IPS-18c (cell line): ENCODE results near the gene RPTOR.
"Not testable (repeated sequence)": the region's sequence is repeated elsewhere in the genome, so short reads cannot be mapped to it uniquely, and the experiment has no call there.

Experiments used
- H3K4me3 ChIP-seq: 2 replicates; pipeline ENCODE4 v1.7.0; 2013; ENCODE audit warnings: low read depth, mild to moderate bottlenecking, low read length, moderate library complexity; ENCODE audit not compliant: insufficient read depth
- H3K9me3 ChIP-seq: one replicate; pipeline ENCODE4 v1.6.1; 2013; ENCODE audit warnings: mild to moderate bottlenecking, low read length, moderate library complexity; ENCODE audit not compliant: control insufficient read depth, insufficient read depth

The RPTOR gene

DNA sequence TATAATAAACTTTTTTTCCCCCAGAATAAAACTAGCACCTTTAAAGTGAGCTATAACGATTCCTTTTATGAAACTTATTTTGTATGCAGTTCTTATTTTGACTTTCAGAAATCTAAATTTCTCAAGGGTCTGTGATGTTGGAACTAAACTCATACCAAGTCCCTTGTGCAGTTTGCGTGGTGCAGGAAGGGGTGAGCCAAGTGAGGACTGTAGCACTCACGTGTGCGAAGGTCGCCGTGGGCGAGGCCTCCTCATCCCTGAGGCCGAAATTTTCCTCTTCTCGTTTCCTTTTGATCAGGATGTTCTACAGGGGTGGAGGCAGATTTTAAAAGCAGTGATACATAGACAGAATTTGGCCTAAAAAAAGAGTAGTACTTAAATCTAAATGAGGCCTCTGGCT is 73.7 kb downstream of the RPTOR start:
- Histone ChIP-seq H3K9me3 (no peaks in the 10 kb centered on the region), H3K4me3 (no peak overlapping the region)

DNA sequence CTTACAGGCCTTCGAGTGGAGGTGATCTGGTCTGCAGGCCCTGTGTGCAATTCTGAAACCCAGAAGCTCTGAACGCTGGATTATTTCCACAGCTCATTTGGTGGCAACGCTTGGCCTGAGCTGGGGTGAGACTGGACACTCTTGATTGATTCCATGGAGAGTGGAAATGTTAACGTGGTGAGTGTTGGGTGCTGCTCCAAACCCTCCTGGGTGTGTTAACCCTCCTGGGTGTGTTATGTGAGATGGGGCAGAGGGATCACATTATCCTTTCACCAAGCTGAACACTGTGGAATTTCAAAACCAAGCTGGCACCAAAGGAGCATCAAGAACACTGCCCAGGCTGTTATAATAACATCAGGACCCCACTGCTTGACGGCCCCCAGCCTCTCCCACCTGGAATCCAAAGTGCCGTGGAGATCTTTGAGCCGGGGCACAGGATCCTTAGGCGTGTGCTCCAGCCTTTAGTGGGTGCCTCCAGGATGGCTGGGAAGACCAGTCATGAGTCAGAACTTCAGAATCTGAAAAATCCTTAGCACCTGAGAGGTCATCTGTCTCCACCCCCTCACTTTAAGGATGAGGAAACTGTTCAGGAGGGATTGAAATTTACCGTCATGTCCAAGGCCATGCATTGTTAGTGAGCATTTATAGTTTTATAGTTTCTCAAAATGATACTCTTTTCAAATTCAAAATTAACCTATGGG is 75.0 kb downstream of the RPTOR start:
- Histone ChIP-seq H3K9me3 (no peaks in the 10 kb centered on the region), H3K4me3 (no peak overlapping the region)

DNA sequence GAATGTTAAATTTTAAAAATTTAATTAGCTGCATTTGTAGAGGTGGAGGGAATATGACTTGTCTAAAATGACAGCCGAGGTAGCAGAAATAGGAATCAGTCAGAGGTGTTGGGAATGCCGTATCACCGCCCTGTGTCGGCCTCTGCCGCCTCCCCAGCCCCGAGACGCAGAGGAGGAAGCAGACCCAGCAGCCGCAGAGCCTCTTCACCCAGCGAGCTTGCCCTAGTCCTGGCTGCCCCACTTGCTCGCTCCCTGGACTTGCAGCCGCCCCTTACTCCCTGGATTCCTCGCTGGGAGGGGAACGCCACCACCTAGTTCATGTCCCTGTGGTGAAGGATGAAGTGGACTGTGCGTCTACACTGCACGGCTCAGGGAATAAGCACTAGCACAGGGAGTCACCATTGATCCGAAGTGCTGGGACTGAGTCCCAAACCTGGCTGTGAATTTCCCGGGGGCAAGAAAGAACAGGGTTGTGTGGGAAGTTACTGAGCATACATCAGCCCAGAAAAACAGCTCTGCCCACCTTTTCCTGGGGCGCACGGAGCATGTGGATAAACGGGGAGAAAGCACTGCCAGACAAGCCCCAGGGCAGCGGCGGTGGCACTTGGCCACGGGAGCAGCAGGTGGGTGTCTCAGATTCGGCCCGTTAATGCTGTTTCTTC is 76.8 kb downstream of the RPTOR start:
- no peak overlapping the region for H3K4me3 ChIP-seq
- no peaks in the 10 kb centered on the region for H3K9me3 ChIP-seq

DNA sequence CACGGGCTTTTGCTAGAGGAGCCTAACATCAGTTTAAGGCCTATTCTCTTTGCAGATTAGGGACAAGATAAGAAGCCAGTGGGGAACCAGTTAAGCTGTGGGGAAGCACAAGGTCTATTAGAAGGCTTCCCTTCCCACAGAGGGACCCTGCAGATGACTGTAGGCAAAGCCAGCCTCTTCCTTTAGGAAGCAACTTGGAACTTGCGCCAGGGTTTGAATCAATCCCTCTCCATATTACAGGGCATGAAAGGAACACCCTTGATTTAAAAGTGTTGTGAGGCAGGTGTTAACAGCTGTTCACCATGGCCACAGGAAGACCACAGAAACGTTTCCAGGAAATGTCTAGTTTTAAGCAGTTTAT is 77.3 kb downstream of the RPTOR start:
- Histone ChIP-seq H3K4me3 (no peak overlapping the region), H3K9me3 (no peaks in the 10 kb centered on the region)

DNA sequence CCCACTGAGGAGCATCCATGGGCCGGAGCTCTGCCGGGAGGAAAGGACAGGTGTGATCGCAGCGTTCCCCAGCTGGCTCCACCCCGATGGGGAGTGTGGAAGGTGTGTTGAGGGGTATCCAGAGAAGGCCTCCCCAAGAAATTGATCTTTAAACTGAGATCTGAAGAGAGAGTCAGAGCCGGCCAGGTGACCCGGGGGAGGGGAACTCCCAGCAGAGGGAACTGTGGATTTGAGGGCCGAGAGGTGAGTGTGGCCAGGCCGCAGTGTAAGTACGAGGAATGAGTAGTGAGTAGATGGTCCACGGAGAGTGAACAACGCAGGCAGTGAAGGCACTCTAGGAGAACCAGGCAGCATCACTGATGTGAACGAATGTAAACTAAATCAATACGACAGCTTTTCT is 80.2 kb downstream of the RPTOR start:
- H3K4me3 ChIP-seq, result no peak overlapping the region
- H3K9me3 ChIP-seq, result no peaks in the 10 kb centered on the region

DNA sequence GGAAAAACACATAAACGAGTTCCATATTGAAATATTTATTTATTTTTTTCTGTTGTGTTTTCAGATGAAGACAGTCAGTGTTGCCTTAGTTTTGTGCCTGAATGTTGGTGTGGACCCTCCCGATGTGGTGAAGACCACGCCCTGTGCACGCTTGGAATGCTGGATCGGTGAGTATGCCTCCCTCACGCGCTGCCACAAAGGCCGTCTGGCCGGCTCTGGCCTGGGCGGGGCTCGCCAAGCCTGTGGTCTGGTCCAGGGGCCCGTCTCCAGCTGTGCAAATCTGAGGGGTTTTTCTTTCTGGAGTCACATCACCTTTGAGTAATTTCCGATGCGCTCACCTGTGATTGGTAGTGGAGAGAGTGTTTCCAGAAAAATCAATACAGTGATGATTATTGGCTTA is 81.0 kb downstream of the RPTOR start:
- Histone ChIP-seq H3K4me3 (no peak overlapping the region), H3K9me3 (no peaks in the 10 kb centered on the region)

DNA sequence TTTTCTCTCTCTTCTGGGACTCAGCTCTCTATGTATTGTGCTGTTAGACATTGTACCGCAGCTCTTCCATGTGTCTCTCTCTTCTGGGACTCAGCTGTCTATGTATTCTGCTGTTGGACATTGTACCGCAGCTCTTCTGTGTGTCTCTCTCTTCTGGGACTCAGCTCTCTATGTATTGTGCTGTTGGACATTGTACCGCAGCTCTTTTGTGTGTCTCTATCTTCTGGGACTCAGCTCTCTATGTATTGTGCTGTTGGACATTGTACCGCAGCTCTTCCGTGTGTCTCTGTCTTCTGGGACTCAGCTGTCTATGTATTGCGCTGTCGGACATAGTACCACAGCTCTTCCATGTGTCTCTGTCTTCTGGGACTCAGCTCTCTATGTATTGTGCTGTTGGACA is 84.2 kb downstream of the RPTOR start:
- H3K9me3 ChIP-seq, H3K4me3 ChIP-seq: not testable (repeated sequence)

DNA sequence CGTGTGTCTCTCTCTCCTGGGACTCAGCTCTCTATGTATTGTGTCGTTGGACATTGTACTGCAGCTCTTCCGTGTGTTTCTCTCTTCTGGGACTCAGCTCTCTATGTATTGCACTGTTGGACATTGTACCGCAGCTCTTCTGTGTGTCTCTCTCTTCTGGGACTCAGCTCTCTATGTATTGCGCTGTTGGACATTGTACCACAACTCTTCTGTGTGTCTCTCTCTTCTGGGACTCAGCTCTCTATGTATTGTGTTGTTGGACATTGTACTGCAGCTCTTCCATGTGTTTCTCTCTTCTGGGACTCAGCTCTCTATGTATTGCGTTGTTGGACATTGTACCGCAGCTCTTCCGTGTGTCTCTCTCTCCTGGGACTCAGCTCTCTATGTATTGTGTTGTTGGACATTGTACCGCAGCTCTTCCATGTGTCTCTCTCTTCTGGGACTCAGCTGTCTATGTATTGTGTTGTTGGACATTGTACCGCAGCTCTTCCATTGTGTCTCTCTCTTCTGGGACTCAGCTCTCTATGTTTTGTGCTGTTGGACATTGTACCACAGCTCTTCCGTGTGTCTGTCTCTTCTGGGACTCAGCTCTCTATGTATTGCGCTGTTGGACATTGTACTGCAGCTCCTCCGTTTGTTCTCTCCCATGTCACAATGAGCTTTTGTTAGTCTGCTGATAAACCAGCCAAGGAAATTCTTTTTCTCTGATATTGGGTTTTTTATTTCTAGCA is 84.8 kb downstream of the RPTOR start:
- Histone ChIP-seq H3K9me3 (no peaks in the 10 kb centered on the region), H3K4me3 (no peak overlapping the region)

DNA sequence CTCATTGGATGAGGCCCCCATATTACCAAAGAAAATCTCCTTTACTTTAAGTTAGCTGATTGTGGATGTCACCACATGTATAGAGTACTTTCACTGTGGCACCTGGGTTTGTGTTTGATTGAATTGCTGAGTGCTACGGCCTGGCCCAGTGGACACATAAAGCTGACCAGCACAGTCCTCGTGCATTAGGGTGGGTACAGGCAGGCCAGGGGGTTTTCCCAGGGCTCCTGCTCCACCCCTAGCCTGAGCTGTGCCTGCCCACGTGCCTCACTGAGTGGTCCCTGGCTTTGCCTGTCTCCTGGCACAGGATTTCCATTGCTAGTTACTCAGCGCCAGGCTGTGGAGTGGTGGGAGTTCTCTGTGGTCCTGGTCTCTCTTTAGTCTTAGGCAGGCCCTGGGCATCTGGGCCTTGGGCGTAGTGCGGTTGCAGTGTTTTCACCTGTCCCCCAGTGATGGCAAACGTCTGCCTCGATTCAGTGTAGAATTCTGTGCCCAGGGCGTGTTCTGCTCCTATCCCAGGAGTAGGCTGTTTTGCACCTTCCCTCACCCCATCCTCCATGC is 86.0 kb downstream of the RPTOR start:
- Histone ChIP-seq H3K9me3 (no peaks in the 10 kb centered on the region), H3K4me3 (no peak overlapping the region)

DNA sequence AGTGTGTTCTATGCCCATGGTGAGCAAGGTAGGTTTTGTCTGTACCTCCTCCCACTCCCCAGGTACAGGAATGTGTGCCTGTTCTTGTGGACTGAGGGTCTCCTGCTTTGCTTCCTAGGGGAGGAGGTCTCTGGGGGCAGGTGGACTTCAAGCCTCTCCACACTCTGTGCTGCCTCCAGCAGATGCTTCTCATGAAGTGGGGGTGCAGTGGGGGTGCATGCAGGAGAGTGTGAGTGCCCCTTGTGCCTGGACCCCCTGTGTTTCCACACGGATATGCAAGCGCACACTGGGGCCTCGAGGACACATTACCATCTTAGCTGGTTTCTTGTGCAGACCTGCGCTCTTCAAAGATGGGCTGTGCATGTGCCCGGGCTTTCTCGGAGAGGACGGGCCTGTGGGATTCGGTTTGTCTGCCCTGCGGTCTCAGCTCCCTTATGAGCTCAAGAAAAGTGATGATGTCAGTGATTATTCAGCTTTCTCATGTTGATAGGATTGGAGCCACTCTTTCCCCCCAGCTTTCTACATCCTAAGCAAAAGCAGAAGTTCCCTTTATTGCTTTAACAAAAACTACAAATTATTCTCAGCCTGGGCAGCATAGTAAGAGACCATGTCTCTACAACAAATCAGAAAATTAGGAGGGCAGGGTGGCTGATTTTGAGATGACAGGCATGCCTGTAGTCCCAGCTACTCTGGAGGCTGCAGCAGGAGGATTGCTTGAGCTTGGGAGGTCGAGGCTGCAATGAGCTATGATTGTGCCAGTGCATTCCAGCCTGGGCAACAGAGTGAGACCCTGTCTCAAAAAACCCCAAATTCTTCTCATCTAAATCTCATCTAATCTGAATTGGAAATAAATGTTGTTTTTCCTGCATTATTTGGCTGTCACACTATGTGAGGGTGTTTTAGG is 86.8 kb downstream of the RPTOR start:
- H3K4me3 ChIP-seq, result no peak overlapping the region
- no peaks in the 10 kb centered on the region for H3K9me3 ChIP-seq

DNA sequence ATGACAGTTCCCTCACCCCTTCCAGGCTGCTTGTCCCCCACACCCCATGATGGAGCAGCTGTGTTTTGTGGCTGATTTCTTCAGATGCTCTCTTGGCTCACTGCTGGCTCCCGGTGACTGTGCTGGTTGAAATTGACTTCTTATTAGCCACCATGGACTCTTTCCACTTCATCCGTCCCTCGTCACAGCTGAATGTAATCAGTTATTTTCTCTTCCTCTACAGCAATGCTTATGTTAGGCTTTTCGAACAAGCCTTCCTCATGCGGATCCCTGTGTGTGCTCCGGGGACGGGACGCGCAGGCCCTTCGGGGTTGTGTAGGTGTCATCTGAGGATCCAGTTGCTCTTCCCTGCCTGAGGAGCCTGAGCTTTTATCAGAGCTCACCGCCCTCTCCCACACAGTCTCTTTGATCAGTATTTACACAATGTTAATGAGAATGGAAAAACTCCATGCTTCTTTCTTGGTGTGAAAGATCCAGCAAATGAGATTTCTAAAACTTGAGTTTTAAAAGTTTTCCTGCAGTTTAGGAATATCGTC is 87.5 kb downstream of the RPTOR start:
- H3K9me3 ChIP-seq, result no peaks in the 10 kb centered on the region

DNA sequence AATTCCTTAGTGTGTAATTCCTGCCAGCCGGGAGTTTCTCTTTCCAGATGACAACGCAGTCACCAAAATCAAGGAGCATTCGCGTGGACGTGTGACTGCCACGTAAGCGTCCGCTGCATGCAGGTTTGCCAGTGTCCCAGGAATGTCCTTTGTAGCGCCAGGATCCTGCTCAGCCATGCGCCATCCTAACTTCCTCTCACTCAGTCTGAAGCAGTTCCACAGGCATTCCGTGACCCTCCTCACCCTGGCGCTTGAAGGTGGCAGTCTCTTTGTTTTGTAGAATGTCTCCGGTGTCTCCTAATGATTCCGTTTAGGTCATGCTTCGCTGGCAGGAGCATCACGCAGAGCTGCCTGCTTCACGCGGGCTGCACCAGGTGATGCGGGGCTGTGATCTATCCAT is 88.6 kb downstream of the RPTOR start:
- H3K9me3 ChIP-seq, result no peaks in the 10 kb centered on the region
- no peak overlapping the region for H3K4me3 ChIP-seq

More for the DNA sequence above, 87.5 kb downstream of the RPTOR start:
- no peak overlapping the region for H3K4me3 ChIP-seq

DNA sequence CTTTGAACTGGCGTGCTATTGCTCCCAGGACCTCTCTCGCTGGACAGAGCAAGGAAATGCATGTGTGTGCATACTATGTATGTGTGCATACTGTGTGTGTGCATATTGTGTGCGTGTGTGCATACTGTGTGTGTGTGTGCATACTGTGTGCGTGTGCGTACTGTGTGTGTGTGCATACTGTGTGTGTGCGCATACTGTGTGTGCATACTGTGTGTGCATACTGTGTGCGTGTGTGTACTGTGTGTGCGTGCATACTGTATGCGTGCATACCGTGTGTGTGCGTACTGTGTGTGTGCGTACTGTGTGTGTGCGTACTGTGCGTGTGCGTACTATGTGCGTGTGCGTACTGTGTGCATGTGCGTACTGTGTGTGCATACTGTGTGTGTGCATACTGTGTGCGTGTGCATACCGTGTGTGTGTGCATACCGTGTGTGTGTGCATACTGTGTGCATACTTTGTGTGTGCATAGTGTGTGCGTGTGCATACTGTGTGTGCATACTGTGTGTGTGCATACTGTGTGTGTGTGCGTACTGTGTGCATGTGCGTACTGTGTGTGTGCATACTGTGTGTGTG is 89.4 kb downstream of the RPTOR start:
- no peak overlapping the region for H3K4me3 ChIP-seq

DNA sequence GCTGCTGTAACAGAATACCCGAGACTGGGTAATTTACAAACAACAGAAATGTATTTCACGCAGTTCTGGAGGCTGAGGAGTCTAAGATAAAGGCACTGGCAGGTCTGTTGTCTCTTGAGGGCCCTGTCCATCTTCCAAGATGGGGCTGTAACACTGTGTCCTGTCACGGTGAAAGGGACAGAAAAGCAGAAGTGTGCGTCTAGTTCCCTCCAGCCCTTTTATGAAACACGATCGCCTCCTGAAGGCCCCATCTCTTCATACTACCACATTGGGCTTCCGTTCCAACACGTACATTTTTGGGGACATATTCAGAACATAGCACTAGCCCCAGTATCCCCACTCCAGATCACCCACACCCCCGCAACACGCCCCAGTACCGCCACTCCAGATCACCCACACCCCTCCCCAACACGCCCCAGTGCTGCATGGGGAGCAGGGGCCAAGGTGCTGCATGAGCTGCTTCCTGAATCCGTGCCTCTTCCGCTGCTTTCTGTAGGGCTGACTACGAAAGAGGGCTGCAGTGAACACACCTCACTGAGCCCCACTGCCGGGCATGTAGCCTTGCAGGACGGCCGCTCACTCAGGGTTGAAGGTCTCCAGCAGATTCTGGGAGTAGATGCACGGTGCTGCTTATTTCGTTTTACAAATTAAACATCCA is 91.9 kb downstream of the RPTOR start:
- Histone ChIP-seq H3K4me3 (no peak overlapping the region), H3K9me3 (no peaks in the 10 kb centered on the region)

More for the DNA sequence above, 89.4 kb downstream of the RPTOR start:
- H3K9me3 ChIP-seq, result no peaks in the 10 kb centered on the region

DNA sequence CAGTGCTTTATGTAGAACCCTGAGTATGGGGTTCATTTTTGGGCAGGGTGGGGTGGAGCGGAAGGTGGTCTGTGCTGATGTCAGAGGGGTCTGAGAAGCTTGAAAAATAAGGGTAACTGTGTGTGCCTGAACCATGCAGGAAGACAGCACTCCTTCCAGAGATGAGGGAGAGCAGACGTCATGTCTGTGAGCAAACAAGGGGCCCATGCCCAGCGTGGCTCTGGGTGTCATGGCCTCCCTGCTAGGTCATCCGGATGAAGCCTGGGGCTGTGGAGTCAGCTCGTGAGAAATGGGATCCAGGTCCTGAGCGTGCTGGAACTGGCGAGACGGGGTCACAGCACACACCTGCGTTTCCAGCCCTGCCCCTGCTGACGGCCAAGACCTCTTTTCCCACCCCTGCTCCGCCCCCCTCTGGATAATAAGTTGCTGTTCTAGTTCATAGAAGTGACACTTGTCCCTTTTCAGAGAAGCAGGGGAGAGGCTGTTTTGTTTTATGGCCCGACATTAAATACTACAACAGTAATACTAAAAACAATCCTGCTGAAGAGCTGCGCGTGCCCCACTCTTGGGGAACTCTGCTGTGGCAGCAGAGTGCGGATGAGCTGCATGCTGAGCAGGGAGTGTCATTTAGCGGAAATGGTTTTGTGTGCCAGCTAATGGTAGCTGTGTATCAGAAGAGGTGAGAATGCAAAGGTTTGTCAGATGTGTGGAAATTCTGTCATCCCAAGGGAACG is 92.6 kb downstream of the RPTOR start:
- no peaks in the 10 kb centered on the region for H3K9me3 ChIP-seq
- H3K4me3 ChIP-seq, result no peak overlapping the region

DNA sequence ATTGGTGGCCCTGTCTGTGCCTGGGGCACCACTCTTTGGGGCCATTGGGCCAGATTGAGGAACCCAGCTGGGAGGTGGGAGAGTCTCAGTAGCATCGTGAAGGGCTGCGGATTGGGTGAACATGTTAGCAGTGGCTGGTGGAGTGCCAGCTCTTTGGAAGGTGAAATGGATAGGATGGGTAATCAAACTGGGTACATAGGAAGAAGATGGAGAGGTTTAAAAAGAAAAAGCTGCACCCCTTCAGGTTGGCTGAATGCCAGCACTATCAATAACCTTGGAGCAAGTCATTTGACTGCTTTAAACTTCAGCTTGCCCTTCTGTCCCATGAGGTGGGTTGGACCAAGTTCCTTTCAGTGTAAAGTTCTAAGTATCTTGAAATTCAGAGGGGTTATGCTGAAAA is 95.0 kb downstream of the RPTOR start:
- no peak overlapping the region for H3K4me3 ChIP-seq

More for the DNA sequence above, 95.0 kb downstream of the RPTOR start:
- H3K9me3 ChIP-seq, result no peaks in the 10 kb centered on the region
